Activated B cell treated with CpG ODN at 0.5 μM for 24 hours (primary cell): Measurements from ENCODE around the gene PTPN5. TPM values are rescaled to one million over a fixed set of nuclear protein-coding genes. Genes with fewer than 3 reads are reported as not detected.

Source experiments
- ATAC-seq: fragments of 200-7000 bp; cut with Tn5 transposase; one replicate; pipeline ENCODE4 v1.10.0; 2021; ENCODE audit warnings: low read depth, mild to moderate bottlenecking, moderate library complexity
- CTCF ChIA-PET: fragments of 350-600 bp; sonication (Branson Sonifier 250); formaldehyde crosslinking; loops from one replicate; lab custom pipeline; 2021; ENCODE audit warnings: antibody characterized with exemption; lab: Charles Lee
- POLR2A ChIA-PET: fragments of 350-600 bp; sonication (Branson Sonifier 250); formaldehyde crosslinking; loops from one replicate; lab custom pipeline; 2021; ENCODE audit warnings: antibody characterized with exemption; lab: Charles Lee
- DNase-seq: peaks from one replicate; pipeline ENCODE4 v3.0.0; 2022
- H3K27ac Mint-ChIP-seq: one replicate; pipeline ENCODE4 v1.8.0; 2020; ENCODE audit warnings: mixed read lengths
- H3K27me3 Mint-ChIP-seq: one replicate; pipeline ENCODE4 v1.8.0; 2021; ENCODE audit warnings: mixed read lengths
- H3K36me3 Mint-ChIP-seq: one replicate; pipeline ENCODE4 v1.8.0; 2021; ENCODE audit warnings: low read depth, mixed read lengths
- H3K4me1 Mint-ChIP-seq: one replicate; pipeline ENCODE4 v1.8.0; 2021; ENCODE audit warnings: mixed read lengths
- H3K4me3 Mint-ChIP-seq: one replicate; pipeline ENCODE4 v1.8.0; 2020; ENCODE audit warnings: mild to moderate bottlenecking, mixed read lengths
- H3K9me3 Mint-ChIP-seq: one replicate; pipeline ENCODE4 v1.8.0; 2020; ENCODE audit warnings: mixed read lengths
- CTCF ChIP-seq: fragments of 200-600 bp; IDR thresholded peaks from one replicate; pipeline ENCODE4 v1.8.0; 2022; ENCODE audit warnings: antibody characterized with exemption, mild to moderate bottlenecking
- intact Hi-C: fragments of 100-400 bp; cut with micrococcal nuclease; formaldehyde crosslinking; loops from one replicate; pipeline ENCODE4 v1.15.1; 2024
- total RNA-seq: library from RNA; stranded (reverse); gene quantifications from 2 replicates; pipeline ENCODE4 v1.2.3, GENCODE V29; 2022

The PTPN5 gene
- total RNA-seq, 1 donor from 2014 or later = not detected

GRCh38 chr11:18778468-18778867, 13.1 kb downstream of the PTPN5 start:
- intact Hi-C loops = no loop called here
- no peaks in the 10 kb centered on the region for H3K9me3 Mint-ChIP-seq
- H3K27ac Mint-ChIP-seq = no peak overlapping the region
- peaks cover 2% of the 10 kb centered on the region for H3K27me3 Mint-ChIP-seq
- H3K36me3 Mint-ChIP-seq = no peaks in the 10 kb centered on the region
- H3K4me3 Mint-ChIP-seq = no peak overlapping the region
- no peaks in the 10 kb centered on the region for H3K4me1 Mint-ChIP-seq
- DNase-seq = no peak
- ChIA-PET POLR2A (no interaction called here), CTCF (no interaction called here)
- no peak for TF ChIP-seq CTCF
- ATAC-seq = no peak

- Mint-ChIP-seq H3K4me1 (no peaks in the 10 kb centered on the region), H3K4me3 (no peak overlapping the region), H3K27ac (no peak overlapping the region), H3K27me3 (peaks cover 11% of the 10 kb centered on the region), H3K9me3 (no peaks in the 10 kb centered on the region), H3K36me3 (no peaks in the 10 kb centered on the region)
- ChIA-PET CTCF (no interaction called here), POLR2A (no interaction called here)
- intact Hi-C loops = no loop called here
- ATAC-seq (no peak), DNase-seq (no peak)
- no peak for TF ChIP-seq CTCF
Observed at GRCh38 chr11:18776324-18776723, 15.3 kb downstream of the PTPN5 start.

- CTCF ChIA-PET = no interaction called here
- no peaks in the 10 kb centered on the region for H3K9me3 Mint-ChIP-seq
- DNase-seq (no peak), ATAC-seq (peak; percentile 40)
- H3K27me3 Mint-ChIP-seq = peaks cover 15% of the 10 kb centered on the region
- TF ChIP-seq CTCF = no peak
- H3K4me3 Mint-ChIP-seq = no peak overlapping the region
- intact Hi-C loops = no loop called here
- no peak overlapping the region for H3K27ac Mint-ChIP-seq
- POLR2A ChIA-PET = no interaction called here
- H3K4me1 Mint-ChIP-seq = no peaks in the 10 kb centered on the region
- no peaks in the 10 kb centered on the region for H3K36me3 Mint-ChIP-seq
Observed at GRCh38 chr11:18775492-18776292, 15.9 kb downstream of the PTPN5 start.

- no peak overlapping the region for H3K4me3 Mint-ChIP-seq
- intact Hi-C loops = no loop called here
- ChIA-PET CTCF (no interaction called here), POLR2A (no interaction called here)
- no peak for DNase-seq
- no peaks in the 10 kb centered on the region for H3K4me1 Mint-ChIP-seq
- no peaks in the 10 kb centered on the region for H3K36me3 Mint-ChIP-seq
- H3K27me3 Mint-ChIP-seq = peaks cover 15% of the 10 kb centered on the region
- no peak for ATAC-seq
- no peaks in the 10 kb centered on the region for H3K9me3 Mint-ChIP-seq
- H3K27ac Mint-ChIP-seq = no peak overlapping the region
- no peak for TF ChIP-seq CTCF
Observed at GRCh38 chr11:18774801-18775200, 16.8 kb downstream of the PTPN5 start.

GRCh38 chr11:18773681-18774080, 17.9 kb downstream of the PTPN5 start:
- H3K27me3 Mint-ChIP-seq = peaks cover 15% of the 10 kb centered on the region
- TF ChIP-seq CTCF = no peak
- ATAC-seq (no peak), DNase-seq (no peak)
- peaks cover 3% of the 10 kb centered on the region for H3K4me1 Mint-ChIP-seq
- H3K27ac Mint-ChIP-seq = no peak overlapping the region
- no peaks in the 10 kb centered on the region for H3K9me3 Mint-ChIP-seq
- no peak overlapping the region for H3K4me3 Mint-ChIP-seq
- H3K36me3 Mint-ChIP-seq = no peaks in the 10 kb centered on the region
- intact Hi-C loops = no loop called here
- POLR2A ChIA-PET = no interaction called here
- CTCF ChIA-PET = no interaction called here
